Measurements from ENCODE around the gene B3GNT2.

GRCh38 chr2:62158444-62159121, 37.3 kb upstream of the B3GNT2 start:
- TF ChIP-seq GATA2 (IDR thresholded peaks at IDR 0.05; ENCODE audit: low read depth, low read length) (no peak), GATA3 (IDR thresholded peaks at IDR 0.05; ENCODE audit: low read depth, low read length) (no peak)

All from SH-SY5Y (cell line).